ENCODE data around the gene RNF130.

GRCh38 chr5:180035206-180035931 is 36.2 kb downstream of the RNF130 start:
- TF ChIP-seq GATA3 (IDR thresholded peaks at IDR 0.05; ENCODE audit: low read depth, low read length) (no peak), GATA2 (IDR thresholded peaks at IDR 0.05; ENCODE audit: low read depth, low read length) (no peak)

Data from SH-SY5Y (cell line).